Omental fat pad (tissue), 4 donors: ENCODE data around the gene LIPC. TPM values are rescaled to one million over a fixed set of nuclear protein-coding genes. Genes with fewer than 3 reads are reported as not detected.

ENCODE experiments used
- ATAC-seq: fragments of 150-250 bp; one replicate; pipeline ENCODE4 v1.9.1; 2016; ENCODE audit warnings: mild to moderate bottlenecking, moderate library complexity; ENCODE audit not compliant: low FRiP score
- DNase-seq: peaks from one replicate; pipeline ENCODE4 v3.0.0-alpha.2; 2019; ENCODE audit warnings: low spot score
- total RNA-seq, 4 donors: library from RNA; depleted of rRNA; stranded (reverse); fragments of >200 nt; gene quantifications; one replicate each; pipeline ENCODE4 v1.1.0, GENCODE V29; 2016
- TF ChIP-seq, protein P1 (sequence below), 3 donors: fragments of 450-650 bp; IDR thresholded peaks; one replicate each; pipeline ENCODE4 v1.5.1; 2016 to 2017; ENCODE audit warnings: antibody characterized with exemption in 3 of 3, mild to moderate bottlenecking in 3 of 3, moderate library complexity in 2 of 3

LIPC gene
- total RNA-seq, 4 donors from 2014 or later: 0.46 TPM; not detected in 3

DNA sequence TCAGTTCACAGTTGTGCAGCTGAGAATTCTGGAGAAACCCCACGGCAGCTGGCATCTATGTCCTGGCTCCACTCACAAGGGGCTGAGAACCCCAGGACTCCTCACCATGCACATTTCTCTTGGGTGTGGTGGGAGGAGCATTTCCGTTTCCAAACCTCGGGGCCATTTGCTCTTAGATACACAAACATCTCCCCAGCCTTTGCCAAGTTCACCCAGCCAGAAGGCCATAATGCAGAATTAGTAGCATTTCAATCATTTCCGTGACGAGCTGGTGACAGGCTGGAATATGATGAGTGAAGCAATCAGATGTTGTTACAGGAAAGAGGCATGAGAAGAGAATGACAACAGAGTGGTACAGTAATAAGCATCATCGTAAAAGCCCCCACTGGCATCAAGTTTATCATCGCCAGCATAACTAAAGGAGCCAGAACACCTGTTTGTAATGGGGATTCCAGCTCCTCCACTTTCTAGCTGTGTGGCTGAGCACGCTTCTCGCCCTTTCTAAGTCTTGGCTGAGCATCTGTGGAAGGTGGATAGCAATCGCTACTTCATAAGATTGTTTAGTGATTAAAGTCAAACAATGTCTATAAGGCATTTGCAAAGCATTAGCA lies 82.0 kb downstream of the LIPC start:
- TF ChIP-seq, protein P1, sequence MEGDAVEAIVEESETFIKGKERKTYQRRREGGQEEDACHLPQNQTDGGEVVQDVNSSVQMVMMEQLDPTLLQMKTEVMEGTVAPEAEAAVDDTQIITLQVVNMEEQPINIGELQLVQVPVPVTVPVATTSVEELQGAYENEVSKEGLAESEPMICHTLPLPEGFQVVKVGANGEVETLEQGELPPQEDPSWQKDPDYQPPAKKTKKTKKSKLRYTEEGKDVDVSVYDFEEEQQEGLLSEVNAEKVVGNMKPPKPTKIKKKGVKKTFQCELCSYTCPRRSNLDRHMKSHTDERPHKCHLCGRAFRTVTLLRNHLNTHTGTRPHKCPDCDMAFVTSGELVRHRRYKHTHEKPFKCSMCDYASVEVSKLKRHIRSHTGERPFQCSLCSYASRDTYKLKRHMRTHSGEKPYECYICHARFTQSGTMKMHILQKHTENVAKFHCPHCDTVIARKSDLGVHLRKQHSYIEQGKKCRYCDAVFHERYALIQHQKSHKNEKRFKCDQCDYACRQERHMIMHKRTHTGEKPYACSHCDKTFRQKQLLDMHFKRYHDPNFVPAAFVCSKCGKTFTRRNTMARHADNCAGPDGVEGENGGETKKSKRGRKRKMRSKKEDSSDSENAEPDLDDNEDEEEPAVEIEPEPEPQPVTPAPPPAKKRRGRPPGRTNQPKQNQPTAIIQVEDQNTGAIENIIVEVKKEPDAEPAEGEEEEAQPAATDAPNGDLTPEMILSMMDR (IDR thresholded peaks at IDR 0.05): no peak
- no peak for DNase-seq
- no peak for ATAC-seq

DNA sequence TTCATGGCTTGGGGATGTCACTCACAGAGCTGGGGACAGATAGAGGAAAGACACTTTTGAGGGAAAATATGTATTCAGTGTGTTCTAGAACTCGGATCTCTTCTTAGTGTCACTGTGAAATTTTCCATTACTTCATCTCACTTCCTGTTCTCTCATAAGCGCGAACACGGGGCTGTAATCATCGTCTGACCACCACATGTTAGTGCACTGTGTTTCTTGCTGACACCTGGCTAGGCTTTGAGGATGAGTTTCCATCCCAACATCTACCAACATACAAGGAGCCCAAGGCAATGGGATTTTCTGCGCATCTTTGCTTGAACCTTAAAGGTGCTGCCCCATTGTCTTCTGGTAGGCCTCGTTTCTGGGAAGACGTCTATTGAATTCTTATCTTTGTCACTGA lies 84.0 kb downstream of the LIPC start:
- TF ChIP-seq, protein P1 (IDR thresholded peaks at IDR 0.05): no peak
- no peak for ATAC-seq
- no peak for DNase-seq

DNA sequence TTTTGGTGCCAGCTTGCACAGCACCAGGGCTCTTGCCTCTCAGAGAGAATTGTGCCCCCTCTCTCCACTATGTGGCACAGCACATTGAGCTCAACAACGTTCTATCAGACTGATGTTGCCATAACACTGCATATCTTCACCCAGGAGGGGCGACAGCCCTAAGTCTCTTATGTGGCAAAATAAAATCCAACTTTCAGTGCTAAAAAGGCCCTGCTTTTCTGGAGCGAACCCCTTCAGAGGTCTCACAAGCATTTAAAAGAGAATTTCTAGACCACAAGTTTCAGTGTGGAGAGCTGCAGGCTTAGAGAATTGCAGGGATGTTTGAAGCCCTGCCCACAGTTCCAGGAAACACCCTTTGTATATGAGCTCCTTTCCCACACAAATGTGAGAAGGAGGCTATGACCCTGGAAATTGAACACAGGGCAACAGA lies 85.5 kb downstream of the LIPC start:
- TF ChIP-seq, protein P1 (IDR thresholded peaks at IDR 0.05): no peak
- no peak for ATAC-seq
- no peak for DNase-seq

DNA sequence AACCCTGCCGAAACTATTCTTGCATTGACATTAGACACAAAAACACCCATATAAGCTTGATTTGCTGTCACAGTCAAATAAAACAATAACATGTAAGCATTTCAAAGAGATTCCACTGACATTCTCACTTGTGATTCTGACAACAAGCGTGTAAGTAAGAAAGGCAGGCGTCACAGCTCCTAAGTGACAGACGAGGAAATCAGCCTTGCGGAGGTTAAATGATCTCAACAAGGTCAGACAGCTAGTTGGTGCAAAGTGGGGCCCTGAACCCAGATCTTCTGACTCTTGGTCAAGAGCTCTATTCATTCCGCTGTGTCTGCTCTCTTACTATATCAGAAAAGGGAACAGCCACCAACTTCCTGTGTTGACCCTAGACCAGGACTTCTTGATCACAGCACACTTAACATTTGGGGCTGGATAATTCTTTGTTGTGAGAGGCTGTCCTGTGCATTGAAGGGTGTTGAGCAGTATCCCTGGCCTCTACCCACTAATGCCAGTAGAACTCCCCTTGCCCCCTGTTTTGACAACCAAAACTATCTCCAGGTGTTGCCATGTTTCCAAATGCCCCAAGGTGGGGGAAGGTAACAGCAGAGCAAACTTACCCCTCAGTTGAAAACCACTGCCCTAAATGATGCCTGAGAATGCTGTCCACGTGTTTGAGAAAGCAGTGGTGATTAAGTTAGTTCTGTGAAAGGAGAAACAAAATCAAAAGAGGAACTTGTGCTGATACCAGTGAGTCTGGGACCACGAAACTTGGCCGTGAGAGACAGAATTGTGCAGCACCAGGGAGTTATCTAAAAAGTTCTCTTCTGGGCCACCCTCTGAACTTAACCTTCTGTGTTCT lies 86.1 kb downstream of the LIPC start:
- ATAC-seq (no peak), DNase-seq (no peak)
- TF ChIP-seq, protein P1 (IDR thresholded peaks at IDR 0.05): no peak

DNA sequence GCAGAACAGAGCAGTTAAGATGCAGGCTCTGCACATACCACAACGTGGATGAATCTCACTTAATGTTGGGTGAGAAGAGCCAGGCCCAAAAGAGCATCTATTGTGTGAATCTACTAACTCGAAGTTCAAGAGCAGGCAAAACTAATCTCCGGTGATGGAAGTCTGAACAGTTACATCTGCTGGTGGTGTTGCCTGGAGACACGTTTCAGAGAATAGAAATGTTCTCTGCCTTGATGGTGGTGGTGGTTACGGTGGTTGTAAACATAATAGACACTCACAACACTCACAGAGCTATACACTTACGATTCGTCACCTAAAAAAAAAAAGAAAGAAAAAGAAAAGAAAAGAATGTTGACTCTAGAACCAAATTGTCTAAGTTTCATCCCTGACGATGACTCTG lies 86.8 kb downstream of the LIPC start:
- DNase-seq: no peak
- TF ChIP-seq, protein P1 (IDR thresholded peaks at IDR 0.05): no peak
- no peak for ATAC-seq

DNA sequence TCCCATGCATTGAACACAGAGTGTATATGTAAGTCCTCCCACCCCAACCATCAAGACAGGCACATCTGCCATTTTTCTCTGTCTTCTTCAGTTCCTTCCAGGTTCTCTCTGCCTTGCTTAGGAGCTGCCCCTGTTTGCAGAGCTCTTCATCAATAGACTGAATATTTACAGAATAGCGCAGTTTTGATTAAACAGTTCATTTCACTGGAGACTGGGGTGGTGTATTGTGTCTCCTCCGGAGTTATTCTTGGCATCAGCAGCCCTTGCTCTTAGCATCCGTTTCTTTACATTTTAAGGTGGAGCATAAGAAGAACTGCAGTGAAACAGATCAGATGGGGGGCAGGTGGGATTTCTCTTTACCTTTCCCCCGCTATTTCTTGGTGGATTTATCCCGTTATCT lies 87.7 kb downstream of the LIPC start:
- TF ChIP-seq, protein P1 (IDR thresholded peaks at IDR 0.05): no peak

DNA sequence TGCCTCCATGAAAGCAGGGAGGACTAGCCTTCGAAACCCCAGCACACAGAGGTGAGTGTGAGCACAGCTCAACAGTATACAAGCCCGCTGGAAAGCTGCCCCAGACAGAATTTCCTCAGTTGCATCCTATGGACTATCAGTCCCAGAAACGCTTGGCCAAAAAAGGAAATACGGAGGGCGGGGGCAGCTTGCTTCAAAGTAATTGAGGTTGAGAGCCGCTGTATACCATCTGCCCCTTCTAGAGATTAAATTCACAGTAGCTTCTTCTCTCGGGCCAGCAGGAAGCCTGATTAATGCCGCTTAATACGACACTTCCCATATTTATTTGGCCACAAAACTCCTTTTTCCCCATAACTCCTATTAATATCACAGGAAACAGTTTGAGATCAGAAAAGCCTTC lies 88.7 kb downstream of the LIPC start:
- TF ChIP-seq, protein P1 (IDR thresholded peaks at IDR 0.05): no peak
- ATAC-seq (no peak), DNase-seq (no peak)

More for the DNA sequence above, 87.7 kb downstream of the LIPC start:
- no peak for ATAC-seq
- no peak for DNase-seq
